Femur (tissue), 1 donor: ENCODE measurements around the gene MT1X.
"Not testable (repeated sequence)": the region's sequence is repeated elsewhere in the genome, so short reads cannot be mapped to it uniquely, and the experiment has no call there.

Experiments used
- DNase-seq: peaks from one replicate; pipeline ENCODE4 v3.0.0-alpha.2; 2017

MT1X gene

GRCh38 chr16:56657555-56658326 lies 24.5 kb upstream of the MT1X start, which contains the start of gene MT1F:
Gene MT1F (plus strand): TSS chr16:56657959. CDS start chr16:56658059, 100 bp downstream.
- DNase-seq, result peak; percentile 49

GRCh38 chr16:56658327-56658875 lies 23.9 kb upstream of the MT1X start:
- no peak for DNase-seq

GRCh38 chr16:56662357-56663354 lies 19.6 kb upstream of the MT1X start:
- no peak for DNase-seq

GRCh38 chr16:56664506-56664905 lies 17.8 kb upstream of the MT1X start:
- no peak for DNase-seq

GRCh38 chr16:56665286-56666261 lies 16.7 kb upstream of the MT1X start:
- DNase-seq, result not testable (repeated sequence)

- no peak for DNase-seq
Observed at GRCh38 chr16:56667581-56668571, 14.4 kb upstream of the MT1X start, which contains the start of gene MT1G. Gene MT1G (minus strand): TSS chr16:56668065. CDS start chr16:56667993, 72 bp downstream.

GRCh38 chr16:56669005-56669839 lies 13.0 kb upstream of the MT1X start, which contains the start of gene MT1H:
Gene MT1H (plus strand): TSS chr16:56669814. CDS start chr16:56669885, 71 bp downstream.
- DNase-seq, result no peak

- DNase-seq, result no peak
Observed at GRCh38 chr16:56669840-56670619, 12.2 kb upstream of the MT1X start.

- no peak for DNase-seq
Observed at GRCh38 chr16:56670620-56670934, 11.7 kb upstream of the MT1X start.

- not testable (repeated sequence) for DNase-seq
Observed at GRCh38 chr16:56671691-56672090, 10.6 kb upstream of the MT1X start.

GRCh38 chr16:56672171-56672570 lies 10.1 kb upstream of the MT1X start:
- not testable (repeated sequence) for DNase-seq

- no peak for DNase-seq
Observed at GRCh38 chr16:56672761-56673536, 9.3 kb upstream of the MT1X start.

GRCh38 chr16:56673921-56674320 lies 8.3 kb upstream of the MT1X start:
- peak; percentile 45 for DNase-seq

- DNase-seq, result not testable (repeated sequence)
Observed at GRCh38 chr16:56674570-56674969, 7.7 kb upstream of the MT1X start.

- DNase-seq, result no peak
Observed at GRCh38 chr16:56675685-56676210, 6.5 kb upstream of the MT1X start.

- no peak for DNase-seq
Observed at GRCh38 chr16:56677474-56677873, 4.8 kb upstream of the MT1X start.

GRCh38 chr16:56679078-56679730 lies 3.1 kb upstream of the MT1X start:
- DNase-seq, result no peak
